Natural killer cell (primary cell): ENCODE results near the gene DDRGK1. TPM values are rescaled to one million over a fixed set of nuclear protein-coding genes. Genes with fewer than 3 reads are reported as not detected.

Source experiments
- ATAC-seq, 3 donors: fragments of 150-1000 bp in 2 of 3; fragments of 200-7000 bp in 1 of 3; cut with Tn5 transposase; 1 replicate in 1 of 3; 2 replicates in 2 of 3; pipeline ENCODE4 v1.10.0; 2021; ENCODE audit warnings: mild to moderate bottlenecking in 2 of 3, moderate library complexity in 2 of 3
- DNase-seq, 2 donors: peaks; one replicate each; pipeline versions ENCODE4 v3.0.0 to v3.0.0-alpha.2; 2013 to 2021; ENCODE audit warnings: mixed read lengths in 1 of 2
- H3K27ac ChIP-seq: one replicate; pipeline ENCODE4 v1.5.1; 2013; ENCODE audit warnings: mild to moderate bottlenecking, low read length
- H3K27me3 ChIP-seq: one replicate; pipeline ENCODE4 v1.6.1; 2013; ENCODE audit warnings: low read length; ENCODE audit not compliant: control insufficient read depth, insufficient read depth
- H3K36me3 ChIP-seq: one replicate; pipeline ENCODE4 v1.6.1; 2013; ENCODE audit warnings: low read length; ENCODE audit not compliant: control insufficient read depth, insufficient read depth
- H3K4me1 ChIP-seq: one replicate; pipeline ENCODE4 v1.6.1; 2013; ENCODE audit warnings: low read length; ENCODE audit not compliant: control insufficient read depth, insufficient read depth
- H3K4me3 ChIP-seq: one replicate; pipeline ENCODE4 v1.5.1; 2013; ENCODE audit warnings: low read length
- H3K9me3 ChIP-seq: one replicate; pipeline ENCODE4 v1.6.1; 2013; ENCODE audit warnings: low read length; ENCODE audit not compliant: control insufficient read depth, insufficient read depth
- H3K27ac Mint-ChIP-seq, 2 donors: one replicate each; pipeline ENCODE4 v1.8.0; 2022; ENCODE audit warnings: mild to moderate bottlenecking in 2 of 2, mixed read lengths in 2 of 2, moderate library complexity in 1 of 2
- H3K27me3 Mint-ChIP-seq, 2 donors: one replicate each; pipeline ENCODE4 v1.8.0; 2022; ENCODE audit warnings: low read depth in 2 of 2, mixed read lengths in 2 of 2
- H3K36me3 Mint-ChIP-seq: one replicate; pipeline ENCODE4 v1.8.0; 2022; ENCODE audit warnings: mixed read lengths
- H3K4me1 Mint-ChIP-seq, 2 donors: one replicate each; pipeline ENCODE4 v1.8.0; 2022; ENCODE audit warnings: mixed read lengths in 2 of 2
- H3K4me3 Mint-ChIP-seq: one replicate; pipeline ENCODE4 v1.8.0; 2022; ENCODE audit warnings: mild to moderate bottlenecking, moderate library complexity, mixed read lengths
- H3K9me3 Mint-ChIP-seq, 2 donors: one replicate each; pipeline ENCODE4 v1.8.0; 2022; ENCODE audit warnings: mixed read lengths in 2 of 2
- WGBS: methylation state at CpG from one replicate; pipeline ENCODE4 v1.1.7; 2013; ENCODE audit warnings: missing lambda C conversion rate; ENCODE audit not compliant: insufficient coverage; 5-methylcytosine and 5-hydroxymethylcytosine counted together
- intact Hi-C: fragments of 100-400 bp; cut with micrococcal nuclease; formaldehyde crosslinking; loops from one replicate; pipeline ENCODE4 v1.14.2; 2022
- total RNA-seq, 4 donors: library from RNA; stranded (reverse); fragments of 120-200 nt in 1 of 4; gene quantifications; one replicate each; pipeline versions ENCODE4 v1.2.3 to v1.2.4, GENCODE V29; 2013 to 2022
- TF ChIP-seq, protein P1 (sequence below): fragments of 200-600 bp; IDR thresholded peaks from one replicate; pipeline ENCODE4 v1.8.0; 2022; ENCODE audit warnings: antibody characterized with exemption

The DDRGK1 gene
- total RNA-seq, 3 donors from 2014 or later (not counting 1 experiment from before 2014, with no cell fraction given): 47.8 to 52.6 (median 52.4) TPM

DNA sequence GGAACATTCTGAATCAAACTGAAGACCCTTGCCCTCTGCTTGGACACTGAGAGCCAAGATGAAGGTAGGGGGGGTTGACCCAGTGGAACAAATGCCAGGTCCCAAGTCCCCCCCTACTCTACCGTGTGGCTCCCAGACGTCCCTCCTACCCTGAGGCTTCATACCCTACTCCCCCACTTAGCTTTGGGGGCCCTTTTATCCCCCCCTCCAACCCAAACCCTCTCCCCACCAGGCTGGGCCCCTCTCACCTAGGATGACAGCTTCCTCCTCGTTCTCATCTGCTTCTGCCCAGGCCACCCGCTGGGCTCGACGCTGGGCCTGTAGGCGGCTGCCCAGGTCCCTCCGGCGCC lies 1.5 kb downstream of the DDRGK1 start:
- Histone ChIP-seq H3K27me3 (no peaks in the 10 kb centered on the region), H3K4me3 (no peak overlapping the region), H3K27ac (peak overlapping the region; percentile 81), H3K4me1 (peaks cover 15% of the 10 kb centered on the region), H3K36me3 (peaks cover 20% of the 10 kb centered on the region), H3K9me3 (no peaks in the 10 kb centered on the region)
- Mint-ChIP-seq H3K27me3 (no peaks in the 10 kb centered on the region), H3K4me1 (peaks cover 16 to 22% of the 10 kb centered on the region in 2 donors), H3K9me3 (no peaks in the 10 kb centered on the region), H3K4me3 (peak overlapping the region; percentile 95), H3K27ac (peak overlapping the region; percentile 92 to 95), H3K36me3 (no peaks in the 10 kb centered on the region)
- intact Hi-C loops: no loop called here
- TF ChIP-seq, protein P1, sequence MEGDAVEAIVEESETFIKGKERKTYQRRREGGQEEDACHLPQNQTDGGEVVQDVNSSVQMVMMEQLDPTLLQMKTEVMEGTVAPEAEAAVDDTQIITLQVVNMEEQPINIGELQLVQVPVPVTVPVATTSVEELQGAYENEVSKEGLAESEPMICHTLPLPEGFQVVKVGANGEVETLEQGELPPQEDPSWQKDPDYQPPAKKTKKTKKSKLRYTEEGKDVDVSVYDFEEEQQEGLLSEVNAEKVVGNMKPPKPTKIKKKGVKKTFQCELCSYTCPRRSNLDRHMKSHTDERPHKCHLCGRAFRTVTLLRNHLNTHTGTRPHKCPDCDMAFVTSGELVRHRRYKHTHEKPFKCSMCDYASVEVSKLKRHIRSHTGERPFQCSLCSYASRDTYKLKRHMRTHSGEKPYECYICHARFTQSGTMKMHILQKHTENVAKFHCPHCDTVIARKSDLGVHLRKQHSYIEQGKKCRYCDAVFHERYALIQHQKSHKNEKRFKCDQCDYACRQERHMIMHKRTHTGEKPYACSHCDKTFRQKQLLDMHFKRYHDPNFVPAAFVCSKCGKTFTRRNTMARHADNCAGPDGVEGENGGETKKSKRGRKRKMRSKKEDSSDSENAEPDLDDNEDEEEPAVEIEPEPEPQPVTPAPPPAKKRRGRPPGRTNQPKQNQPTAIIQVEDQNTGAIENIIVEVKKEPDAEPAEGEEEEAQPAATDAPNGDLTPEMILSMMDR: no peak
- ATAC-seq (no peak), DNase-seq (no peak)
- WGBS: 74% methylated on average over 9 of the region's 9 CpGs

DNA sequence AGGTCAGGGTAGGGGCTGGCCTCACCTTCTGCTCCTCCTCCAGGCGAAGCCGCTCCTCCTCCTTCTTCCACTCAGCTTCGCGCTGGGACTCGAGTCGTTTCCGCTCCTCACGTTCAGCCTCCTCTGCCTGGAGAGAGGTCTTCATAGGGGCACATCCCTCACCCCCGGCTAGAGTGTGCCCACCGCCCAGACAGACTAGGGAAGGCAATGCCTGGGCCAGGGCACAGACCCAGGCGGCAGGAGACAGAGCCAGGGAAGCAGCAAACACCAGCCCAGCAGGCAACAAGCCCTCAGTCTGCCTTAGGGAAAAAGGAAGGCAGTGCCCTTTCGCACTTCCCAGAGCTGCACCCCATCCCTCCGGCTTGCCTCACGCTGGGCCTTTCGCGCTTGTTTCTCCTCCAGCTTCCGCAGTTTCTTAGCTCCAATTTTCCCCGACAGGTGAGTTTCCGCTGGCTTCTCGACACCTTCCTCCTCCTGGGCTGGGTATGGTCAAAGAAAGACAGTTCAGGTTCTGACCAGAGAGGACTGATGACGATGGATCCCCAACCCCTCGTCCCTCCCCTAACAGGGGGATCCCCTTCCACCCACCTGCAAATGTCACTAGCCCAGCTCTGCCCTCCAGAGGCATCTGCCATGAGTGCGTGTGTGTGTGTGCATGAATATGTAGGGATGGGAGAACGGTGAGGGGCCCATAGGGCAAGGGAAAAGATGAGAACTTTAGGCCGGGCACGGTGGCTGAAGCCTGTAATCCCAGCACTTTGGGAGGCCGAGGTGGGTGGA lies 4.3 kb downstream of the DDRGK1 start:
- no peaks in the 10 kb centered on the region for H3K36me3 Mint-ChIP-seq
- WGBS: 95% methylated on average over 27 of the region's 27 CpGs
- no peak overlapping the region for H3K27ac ChIP-seq
- no peak overlapping the region for H3K4me3 Mint-ChIP-seq
- H3K9me3 ChIP-seq: no peaks in the 10 kb centered on the region
- peaks cover 16 to 31% of the 10 kb centered on the region in 2 donors for H3K4me1 Mint-ChIP-seq
- no peaks in the 10 kb centered on the region for H3K27me3 Mint-ChIP-seq
- no peaks in the 10 kb centered on the region for H3K9me3 Mint-ChIP-seq
- H3K4me1 ChIP-seq: peaks cover 15% of the 10 kb centered on the region
- peaks cover 32% of the 10 kb centered on the region for H3K36me3 ChIP-seq
- intact Hi-C loops: no loop called here
- ATAC-seq (no peak), DNase-seq (no peak)
- H3K27ac Mint-ChIP-seq: no peak overlapping the region
- TF ChIP-seq, protein P1: no peak
- no peaks in the 10 kb centered on the region for H3K27me3 ChIP-seq
- H3K4me3 ChIP-seq: no peak overlapping the region

DNA sequence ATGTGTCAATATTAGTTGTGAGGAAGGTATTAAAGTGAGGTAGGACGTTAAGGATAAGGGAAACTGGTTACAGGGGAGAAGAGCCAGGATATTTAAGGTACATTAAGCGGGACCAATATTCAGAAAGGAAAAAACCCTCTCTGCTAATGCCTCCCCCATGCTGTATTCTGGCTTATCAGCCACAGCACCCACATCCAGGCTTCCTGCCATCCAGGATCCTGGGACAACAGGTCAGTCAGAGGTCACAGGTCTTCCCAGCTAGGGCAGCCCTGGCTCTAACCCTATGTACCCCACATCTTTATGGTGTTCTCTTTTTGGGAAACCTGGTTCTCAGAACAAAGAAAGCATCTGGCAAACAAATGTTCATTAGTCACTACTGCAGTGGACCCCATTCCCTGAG lies 5.3 kb downstream of the DDRGK1 start:
- H3K4me3 ChIP-seq: no peak overlapping the region
- no peak overlapping the region for H3K27ac ChIP-seq
- 69% methylated on average over 2 of the region's 2 CpGs for WGBS
- H3K27ac Mint-ChIP-seq: peak overlapping the region in 1 of 2 donors; percentile 51
- peaks cover 42% of the 10 kb centered on the region for H3K36me3 ChIP-seq
- ATAC-seq: no peak
- peaks cover 15% of the 10 kb centered on the region for H3K4me1 ChIP-seq
- intact Hi-C loops: no loop called here
- H3K27me3 Mint-ChIP-seq: no peaks in the 10 kb centered on the region
- H3K27me3 ChIP-seq: no peaks in the 10 kb centered on the region
- peaks cover 10 to 25% of the 10 kb centered on the region in 2 donors for H3K4me1 Mint-ChIP-seq
- H3K9me3 ChIP-seq: no peaks in the 10 kb centered on the region
- TF ChIP-seq, protein P1: no peak
- no peak overlapping the region for H3K4me3 Mint-ChIP-seq
- no peak for DNase-seq
- H3K9me3 Mint-ChIP-seq: no peaks in the 10 kb centered on the region
- no peaks in the 10 kb centered on the region for H3K36me3 Mint-ChIP-seq
